MM.1S (cell line): Measurements from ENCODE around the gene TNRC6C.

ENCODE experiments used
- EZH2 ChIP-seq: fragments of 300-600 bp; sonication (generic); optimal IDR thresholded peaks from 2 replicates; pipeline ENCODE3; 2017; ENCODE audit warnings: low read depth, mild to moderate bottlenecking, antibody characterized with exemption, low read length, mixed read lengths
- TF ChIP-seq, protein P1 (sequence below): fragments of 300-600 bp; sonication (generic); IDR thresholded peaks from 2 replicates; pipeline ENCODE4 v1.5.1; 2016; ENCODE audit warnings: antibody characterized with exemption, low read length, mixed read lengths

DNA sequence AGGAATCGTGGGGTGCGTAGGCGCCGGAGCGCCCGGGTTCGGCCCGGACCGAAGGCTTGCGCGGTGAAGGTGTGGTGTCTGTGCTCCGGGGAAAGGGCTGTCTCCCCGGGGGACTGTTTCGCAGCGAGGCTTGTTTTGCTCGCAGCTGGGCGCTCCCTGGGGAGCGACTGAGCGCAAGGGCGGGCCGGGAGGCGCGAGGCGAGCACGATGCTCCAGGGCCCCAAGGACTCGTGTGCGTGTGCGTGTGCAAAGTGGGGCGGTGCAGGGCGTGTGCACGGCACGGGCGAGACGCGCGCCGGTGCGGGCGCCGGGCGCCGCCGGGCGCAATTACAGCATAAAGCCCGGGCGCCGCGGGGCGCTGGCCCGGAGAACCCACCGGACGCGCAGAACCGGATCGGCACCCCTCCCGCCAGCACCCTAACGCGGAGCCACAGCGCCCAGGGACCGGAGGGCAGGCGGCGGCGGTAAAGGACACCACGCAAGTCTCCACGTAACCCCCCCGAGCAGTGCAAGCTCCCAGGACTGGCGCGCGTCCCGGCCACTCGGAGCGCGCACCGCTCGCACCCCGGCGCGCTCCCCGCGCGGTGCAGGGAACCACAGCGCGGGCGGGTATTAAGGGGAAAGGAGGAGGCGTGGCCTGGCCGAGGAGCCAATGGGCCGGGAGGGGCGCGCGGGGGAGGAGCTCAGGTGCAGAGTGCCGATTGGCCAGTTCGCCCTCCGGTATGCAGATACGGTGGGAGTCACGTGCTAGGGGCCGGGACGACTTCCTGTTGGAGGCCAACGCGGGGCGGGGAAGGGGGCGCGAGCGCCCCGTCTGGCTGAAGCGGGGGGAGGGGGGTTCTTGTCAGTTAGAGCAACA lies at the start of gene TNRC6C:
- TF ChIP-seq, protein P1, sequence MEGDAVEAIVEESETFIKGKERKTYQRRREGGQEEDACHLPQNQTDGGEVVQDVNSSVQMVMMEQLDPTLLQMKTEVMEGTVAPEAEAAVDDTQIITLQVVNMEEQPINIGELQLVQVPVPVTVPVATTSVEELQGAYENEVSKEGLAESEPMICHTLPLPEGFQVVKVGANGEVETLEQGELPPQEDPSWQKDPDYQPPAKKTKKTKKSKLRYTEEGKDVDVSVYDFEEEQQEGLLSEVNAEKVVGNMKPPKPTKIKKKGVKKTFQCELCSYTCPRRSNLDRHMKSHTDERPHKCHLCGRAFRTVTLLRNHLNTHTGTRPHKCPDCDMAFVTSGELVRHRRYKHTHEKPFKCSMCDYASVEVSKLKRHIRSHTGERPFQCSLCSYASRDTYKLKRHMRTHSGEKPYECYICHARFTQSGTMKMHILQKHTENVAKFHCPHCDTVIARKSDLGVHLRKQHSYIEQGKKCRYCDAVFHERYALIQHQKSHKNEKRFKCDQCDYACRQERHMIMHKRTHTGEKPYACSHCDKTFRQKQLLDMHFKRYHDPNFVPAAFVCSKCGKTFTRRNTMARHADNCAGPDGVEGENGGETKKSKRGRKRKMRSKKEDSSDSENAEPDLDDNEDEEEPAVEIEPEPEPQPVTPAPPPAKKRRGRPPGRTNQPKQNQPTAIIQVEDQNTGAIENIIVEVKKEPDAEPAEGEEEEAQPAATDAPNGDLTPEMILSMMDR, result 0 out of 2 replicates have a peak, but pooled peaks have one; percentile 8
- TF ChIP-seq EZH2, result no peak
